GM19467 (cell line): ENCODE measurements around the gene CNDP2.

Experiments used
- ATAC-seq: cut with Tn5 transposase; IDR thresholded peaks from one replicate; pipeline ENCODE4 v1.9.1; 2021; ENCODE audit warnings: mild to moderate bottlenecking, moderate library complexity; ENCODE audit not compliant: unreplicated experiment

The CNDP2 gene

DNA sequence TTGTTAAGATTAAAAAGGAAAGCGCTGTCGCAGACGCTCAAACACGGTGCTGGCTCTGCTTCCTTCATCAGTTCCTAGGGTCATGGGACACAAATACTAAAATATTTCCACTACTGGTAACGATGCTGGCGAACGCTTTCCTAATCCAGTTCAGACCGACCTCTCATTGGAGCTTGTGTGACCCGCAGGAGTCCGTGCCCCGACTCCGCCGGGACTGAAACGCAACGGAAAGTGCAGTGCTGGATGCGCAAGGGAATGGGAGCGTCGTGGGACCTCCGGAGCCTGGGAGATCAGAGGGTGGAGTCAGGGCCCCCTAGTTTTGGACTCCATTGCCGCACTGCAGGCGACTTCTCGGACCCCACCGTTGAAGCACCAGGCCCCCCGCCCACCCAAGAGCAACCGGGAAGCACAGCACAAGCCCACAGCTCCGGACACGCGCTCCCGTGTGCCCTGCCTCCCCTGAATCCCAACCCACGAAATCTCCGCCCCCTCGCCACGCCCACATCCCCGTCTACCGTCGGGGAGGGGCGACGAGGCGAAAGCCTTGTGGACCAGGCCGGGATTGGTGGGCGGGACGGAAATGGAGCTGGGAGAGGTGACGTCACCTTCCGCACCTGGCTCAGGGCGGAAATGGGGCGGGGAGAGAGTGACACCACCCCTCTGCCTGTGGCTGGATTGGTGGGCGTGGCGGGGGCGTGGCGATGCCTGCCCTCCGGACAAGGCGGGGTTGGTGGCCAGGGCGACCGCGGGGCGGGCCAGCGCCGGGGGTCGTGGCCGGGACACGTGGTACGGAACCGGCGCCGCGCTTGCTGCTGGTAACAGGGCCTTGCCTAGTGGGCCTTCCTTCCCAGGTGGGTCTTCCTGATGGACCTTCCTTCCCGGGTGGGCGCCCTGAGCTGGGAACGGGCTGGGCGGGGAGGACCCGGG is at the start of gene CNDP2:
Gene CNDP2, plus strand, starts transcription at position 783 of the 927 bp plus-strand sequence. CDS start 3,611 bp downstream, outside the sequence.
- peak; percentile 61 for ATAC-seq

DNA sequence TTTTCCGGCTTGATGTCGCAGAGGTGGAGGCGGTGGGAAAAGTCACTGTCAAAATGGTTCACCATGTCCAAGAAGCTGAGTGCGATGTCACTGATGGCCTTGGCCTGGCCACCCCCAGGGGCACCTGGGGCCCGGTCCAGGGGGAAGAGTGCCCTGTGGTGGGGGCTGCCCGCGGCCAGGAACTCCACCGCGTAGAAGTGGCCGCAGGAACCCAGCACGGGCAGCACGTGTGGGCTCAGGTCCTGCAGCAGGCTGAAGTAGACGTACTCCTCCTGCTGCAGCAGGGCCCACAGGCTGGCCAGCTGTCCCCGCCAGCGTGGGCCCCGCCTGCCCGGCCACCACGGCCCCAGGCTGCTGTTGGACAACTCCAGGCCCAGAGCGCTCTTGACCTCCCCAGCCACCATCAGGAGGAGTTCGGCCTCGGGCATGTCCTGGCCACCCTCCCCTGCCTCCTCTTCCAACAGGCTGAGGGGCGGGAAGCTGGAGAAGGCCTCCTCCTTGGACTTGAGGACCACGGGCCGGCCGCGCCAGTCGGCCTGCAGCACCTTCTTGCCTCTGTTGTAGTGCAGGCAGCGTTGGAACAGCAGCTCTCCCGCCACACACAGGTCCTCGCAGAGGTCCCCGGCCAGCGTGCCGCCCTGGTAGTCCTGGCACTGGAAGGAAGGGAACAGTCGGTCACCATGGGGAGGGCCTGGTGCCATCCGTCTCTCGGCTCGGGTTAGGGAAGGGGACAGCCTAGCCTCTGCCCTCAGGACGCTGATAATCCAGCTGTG is 49.3 kb upstream of the CNDP2 start:
- ATAC-seq: no peak

DNA sequence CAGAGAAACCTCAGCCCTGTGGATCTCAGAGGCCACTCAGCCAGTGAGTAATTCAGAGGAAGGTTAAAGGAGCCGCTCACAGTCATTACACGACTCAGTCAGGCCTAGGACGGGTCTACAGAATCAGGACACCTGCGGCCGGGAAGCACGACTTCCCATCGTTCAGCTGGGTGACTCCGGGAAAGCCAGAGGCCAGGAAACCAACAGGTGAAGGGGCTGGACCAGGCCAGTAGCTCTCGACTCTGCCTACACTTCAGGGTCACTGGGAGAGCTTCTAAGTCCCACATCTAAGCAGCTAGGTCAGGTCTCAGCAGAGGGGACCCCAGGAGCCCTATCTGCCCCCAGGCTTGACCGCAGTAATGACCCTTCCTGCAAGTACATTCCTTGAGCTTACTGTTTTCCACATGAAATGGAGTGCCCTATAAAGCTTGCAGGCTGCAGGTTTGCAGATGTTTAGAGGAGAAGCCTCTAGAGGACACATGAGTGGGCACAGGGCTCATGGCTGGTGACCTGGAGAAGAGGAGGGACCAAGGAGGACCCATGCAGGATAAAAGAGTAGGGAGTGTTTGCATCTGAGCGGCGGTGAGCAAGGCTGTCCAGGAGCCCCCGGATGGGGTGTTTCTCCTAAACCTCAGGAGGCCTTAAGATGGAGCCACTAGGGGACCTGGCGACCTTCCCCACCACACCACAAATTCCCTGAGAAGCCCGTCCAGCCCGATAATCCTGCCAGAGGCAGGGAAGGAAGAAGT is 48.6 kb upstream of the CNDP2 start:
- ATAC-seq: no peak

DNA sequence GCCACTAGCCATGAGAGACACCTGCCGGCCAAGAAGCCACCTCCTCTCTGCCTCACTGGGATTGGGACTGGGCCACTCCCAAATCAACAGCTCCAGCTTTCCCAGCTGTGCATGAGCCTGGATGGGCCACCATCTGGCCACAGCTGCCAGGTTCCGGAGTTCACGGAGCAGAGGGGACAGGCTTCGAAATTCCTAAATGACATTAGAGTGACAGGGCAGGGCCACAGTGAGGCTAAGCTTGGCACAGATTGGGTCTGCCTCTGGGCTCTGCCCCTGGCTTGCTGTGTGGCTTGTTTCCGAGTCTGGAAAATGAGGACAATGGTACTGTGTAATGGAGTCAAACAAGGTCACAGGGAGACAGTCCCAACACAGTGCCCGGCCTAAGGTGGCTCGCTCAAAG is 45.5 kb upstream of the CNDP2 start:
- no peak for ATAC-seq

DNA sequence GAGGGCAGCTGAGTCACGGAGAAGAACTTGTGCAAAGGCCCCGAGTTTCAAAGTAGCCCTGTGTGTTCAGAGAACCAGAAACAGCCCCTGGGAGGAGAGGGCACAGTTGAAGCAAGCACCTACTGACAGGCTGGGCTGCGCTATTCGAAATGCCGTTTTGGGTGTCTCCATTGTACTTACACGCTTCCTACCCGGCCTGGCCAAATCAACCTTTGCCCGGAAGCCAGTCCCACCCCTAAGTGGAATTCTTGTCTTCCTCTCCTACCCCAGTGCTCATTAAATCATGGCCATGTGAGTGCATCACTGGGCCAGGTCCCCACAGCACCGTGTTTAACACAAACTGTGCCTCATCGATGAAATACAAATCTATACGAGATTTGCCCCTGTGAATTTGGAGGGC is 45.0 kb upstream of the CNDP2 start:
- no peak for ATAC-seq

DNA sequence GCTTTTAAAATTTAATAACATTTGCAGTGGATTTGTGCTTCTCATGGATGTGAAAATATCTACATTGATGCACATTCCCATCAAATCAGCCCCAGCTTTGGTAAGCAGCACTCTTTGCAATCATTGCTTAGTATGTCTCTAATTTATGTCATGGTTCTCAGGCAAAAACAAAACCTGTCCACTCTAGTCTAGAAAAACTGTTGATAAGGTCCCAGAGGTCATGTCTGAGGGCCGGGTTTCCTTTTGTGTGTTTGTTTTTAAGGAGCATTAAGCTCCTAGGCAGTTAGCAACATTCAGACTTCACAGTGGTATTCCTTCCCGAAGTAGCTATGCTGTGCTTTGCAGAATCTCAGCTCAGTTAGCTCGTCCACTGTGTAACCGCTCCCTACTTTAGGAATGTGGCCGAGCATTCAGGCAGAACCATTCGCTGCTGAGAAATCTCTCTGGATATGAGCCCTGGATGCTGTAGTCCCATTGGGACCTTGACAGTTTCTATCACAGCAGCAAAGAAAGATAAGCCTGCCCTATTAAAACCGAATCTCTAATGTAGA is 43.1 kb upstream of the CNDP2 start:
- no peak for ATAC-seq

DNA sequence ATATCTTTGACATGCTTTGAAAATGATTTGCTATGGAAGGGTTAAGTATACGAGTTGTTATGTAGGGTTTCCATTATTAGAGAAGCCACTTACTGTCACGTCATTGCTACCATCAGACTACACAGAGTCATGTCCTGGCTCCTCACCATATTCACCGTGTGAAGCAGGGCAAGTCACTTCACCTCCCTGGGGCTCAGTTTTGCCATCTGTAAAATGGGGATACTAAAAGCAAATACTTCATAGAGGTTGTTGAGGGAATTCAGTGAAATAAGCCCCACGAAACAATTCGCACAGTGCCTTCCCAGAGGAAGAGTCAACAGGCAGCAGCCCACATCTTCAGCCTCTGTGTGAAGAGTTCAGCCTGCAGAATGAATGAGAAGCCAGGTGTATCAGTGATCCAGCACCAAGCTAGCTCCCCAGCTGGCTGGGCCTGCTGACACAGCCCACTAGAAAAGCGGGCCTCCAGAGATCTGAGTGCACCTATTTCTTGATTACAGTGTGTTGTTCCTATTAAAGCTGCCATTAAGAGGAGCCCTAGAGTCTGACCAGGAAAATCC is 42.4 kb upstream of the CNDP2 start:
- no peak for ATAC-seq

DNA sequence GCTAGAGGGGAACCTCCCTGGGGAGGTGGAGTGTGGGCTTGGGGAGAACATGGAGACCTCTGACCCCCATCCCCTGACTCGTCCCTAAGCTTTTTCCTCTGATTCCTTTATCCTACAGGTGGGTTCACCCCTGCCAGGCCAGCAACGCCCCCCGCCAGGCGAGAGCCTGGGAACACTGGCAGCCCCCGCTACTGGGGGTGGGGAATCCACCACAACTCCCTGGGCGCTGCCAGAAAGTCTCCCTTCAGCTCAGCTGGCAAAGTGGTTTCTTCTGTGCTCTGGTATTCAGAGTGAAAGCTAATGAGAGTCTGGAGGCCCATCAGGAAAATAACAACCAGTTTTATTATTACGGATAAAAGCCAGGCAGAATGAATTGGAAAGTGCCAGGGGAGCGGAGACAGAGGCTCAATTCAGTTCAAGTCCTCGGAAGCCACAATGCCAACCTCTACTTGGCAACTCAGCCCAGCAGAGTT is 41.8 kb upstream of the CNDP2 start:
- no peak for ATAC-seq

DNA sequence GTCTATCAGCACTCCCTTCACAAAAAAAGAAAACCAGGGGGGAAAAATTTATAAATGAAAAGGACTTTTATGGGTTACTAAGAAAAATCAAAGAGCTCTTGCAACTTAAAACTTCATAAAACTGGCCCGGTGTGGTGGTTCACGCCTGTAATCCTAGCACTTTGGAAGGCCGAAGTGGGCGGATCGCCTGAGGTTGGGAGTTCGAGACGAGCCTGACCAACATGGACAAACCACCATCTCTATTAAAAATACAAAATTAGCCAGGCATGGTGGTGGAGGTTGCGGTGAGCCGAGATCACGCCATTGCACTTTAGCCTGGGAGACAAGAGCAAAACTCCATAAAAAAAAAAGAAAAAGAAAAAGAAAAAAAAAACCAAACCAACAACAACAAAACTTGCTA is 40.8 kb upstream of the CNDP2 start:
- ATAC-seq: no peak

DNA sequence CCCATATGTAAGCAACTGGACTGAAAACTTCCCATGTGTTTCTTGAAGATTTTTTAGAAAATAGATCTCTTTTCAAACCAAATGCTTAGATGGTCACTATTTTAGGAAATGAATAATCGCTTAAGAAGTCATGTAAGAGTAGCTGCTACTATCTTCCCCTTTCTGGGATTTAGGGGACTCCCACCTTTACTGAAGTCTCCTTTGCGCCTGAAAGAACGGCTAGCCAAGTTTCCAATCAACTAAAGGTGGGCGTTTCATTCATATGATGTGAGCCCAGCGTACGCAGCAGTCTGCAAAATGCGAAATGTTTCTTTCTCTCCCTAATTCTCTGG is 40.2 kb upstream of the CNDP2 start:
- no peak for ATAC-seq

DNA sequence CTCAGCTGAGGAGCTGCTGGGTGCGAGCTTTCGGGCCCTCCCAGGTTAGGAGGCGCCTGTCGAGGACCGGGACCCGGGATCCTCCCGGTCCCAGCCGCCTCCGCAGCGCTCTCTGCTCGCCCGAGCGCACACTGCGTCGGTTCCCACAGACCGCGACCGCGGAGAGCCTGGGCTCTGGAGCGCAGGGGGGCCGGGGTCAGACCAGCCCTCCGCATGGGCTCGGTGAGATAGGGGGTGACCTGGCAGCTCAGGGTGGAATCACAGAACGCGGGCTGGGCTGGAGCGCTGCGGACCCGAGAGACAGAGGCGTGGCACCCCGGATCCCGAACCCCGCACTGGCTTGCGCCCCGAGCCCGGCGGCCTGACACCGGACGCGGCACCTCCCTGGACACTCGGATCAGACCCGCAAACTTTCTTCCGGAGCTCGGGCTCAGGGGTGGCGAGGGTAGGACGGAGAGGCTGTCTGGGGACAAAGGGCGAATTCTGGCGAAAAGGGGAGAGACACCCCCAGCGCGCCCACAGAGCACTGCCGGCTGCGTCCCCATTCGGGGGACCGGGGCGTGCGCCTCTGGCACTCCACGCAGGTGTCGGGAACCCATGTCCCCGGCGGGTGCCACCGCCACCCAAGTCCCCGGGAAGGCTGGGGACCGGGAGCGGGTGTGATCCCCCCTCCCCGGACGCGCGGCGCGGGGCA is 39.7 kb upstream of the CNDP2 start:
- ATAC-seq: no peak

DNA sequence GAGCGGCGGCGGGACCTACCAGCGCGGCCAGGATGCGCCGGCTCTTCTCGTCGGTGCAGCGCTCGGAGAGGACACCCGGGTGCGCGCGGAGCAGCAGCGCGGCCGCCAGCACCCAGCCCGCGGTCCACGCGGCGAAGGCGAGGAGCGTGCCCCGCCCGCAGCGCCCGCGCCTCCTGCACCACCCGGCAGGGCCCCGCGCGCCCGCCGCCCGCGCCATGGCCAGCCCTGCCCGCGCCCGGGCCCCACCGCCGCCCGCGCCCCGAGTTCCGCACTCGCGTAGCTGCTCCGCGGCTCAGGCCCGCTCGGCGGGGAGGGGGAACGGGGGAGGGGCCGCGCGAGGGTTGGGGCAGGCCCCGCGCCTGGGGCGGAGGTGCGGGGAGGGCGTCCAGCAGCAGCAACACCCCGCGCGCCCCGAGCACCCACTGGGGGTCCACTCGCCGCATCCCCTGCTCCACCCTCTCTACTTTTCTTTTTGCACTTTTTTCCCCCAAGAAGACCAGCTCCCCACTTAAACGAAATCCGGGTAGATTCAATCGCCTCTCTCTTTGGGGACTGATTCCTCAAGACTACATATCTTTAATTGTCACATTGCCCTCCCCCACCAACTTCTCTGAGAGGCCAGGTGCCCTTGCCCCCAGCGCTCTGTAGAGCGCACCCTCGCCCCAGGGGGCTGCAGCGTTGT is 39.0 kb upstream of the CNDP2 start, which contains the start of gene DIPK1C:
Gene DIPK1C, minus strand, starts transcription at position 266 of the 682 bp plus-strand sequence. Its CDS starts 49 bp downstream, at position 217.
- no peak for ATAC-seq

DNA sequence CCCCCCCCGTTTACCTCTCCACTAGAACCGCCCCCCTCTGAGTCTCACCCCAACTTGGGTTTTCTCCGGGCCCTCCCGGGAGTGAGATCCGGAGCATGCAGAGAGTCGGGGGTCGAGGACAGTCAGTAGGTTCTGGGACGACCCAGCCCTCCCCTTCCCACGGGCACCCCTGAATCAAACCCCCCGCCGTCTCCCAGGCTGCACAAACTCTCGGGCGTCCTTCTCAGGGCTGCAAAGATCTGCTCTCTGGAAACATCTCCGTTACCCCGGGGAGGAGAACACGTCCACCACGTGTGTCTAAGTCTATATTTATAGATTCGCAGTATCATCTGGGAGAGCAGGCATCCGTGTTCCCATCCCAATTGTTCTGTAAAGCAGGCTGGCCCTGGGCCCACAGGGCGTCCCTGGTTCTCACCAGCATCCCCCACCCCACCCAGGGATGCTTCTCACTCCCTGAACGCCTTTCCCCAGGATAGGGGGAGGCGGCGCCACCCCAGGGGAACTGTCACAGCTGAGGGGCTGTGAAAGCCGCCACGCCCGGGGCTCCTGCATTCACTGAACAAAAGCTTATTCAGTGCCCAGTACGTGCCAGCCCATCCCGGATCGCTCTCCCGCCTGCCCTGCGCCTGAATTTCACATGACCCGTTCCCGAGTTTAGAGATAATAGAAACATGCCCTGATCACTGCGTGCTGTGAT is 38.3 kb upstream of the CNDP2 start:
- ATAC-seq: no peak

DNA sequence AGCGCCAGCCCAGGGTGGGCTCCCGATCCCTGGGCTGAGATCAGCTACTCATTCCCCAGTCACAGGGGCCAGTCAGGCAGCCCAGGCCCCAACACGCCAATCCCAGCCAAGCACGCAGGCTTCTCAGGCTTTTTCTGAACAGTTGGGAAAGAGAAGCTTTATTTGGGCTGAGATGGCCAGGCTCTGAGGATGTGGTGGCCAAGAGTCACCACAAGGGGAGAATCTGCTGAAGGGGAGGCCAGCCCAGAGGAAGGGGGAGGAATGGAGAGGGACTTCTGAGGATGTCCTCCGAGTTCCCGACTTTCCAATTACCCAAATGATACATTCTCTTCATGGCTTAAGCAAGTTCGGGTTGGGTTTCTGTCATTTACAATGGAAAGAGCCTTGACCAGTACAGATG is 36.3 kb upstream of the CNDP2 start:
- ATAC-seq: no peak

DNA sequence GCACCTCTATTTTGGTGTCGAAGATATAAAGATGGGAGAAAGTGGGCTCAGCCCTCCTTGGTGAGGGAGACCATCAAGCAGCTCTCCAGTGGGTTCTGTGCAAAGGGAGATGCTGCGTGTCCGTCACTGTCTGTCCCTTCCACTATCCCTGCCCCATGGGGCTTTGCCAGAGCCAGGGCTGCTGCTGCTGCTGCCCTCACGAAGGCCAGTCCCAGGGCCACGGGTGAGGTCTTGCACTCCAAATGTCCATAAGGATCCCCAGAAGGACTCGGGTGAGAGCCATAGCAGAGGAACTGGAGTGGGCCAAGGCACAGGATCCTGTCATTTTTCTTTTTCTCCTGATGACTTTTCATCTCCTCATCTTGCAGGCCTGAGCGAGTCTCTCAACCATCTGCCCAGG is 35.3 kb upstream of the CNDP2 start:
- no peak for ATAC-seq

DNA sequence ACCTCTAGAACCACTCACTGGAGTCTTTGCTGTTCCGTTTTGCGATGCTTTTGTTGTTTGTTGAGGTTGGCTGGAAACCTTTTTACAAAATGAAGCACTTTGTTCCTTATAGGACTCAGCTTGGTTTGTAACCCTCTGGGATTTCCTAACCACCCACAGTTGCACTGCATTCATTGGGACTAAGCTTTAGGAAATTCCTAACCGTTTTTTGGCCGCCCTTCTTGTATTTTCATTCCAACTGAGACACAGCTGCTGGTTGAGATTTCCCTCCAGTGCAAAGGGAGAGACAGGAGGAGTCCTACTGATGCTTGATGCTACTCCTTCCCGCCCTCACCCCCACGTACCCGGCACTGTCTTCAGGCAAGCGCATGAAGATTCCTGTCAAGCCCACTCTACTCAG is 32.9 kb upstream of the CNDP2 start:
- no peak for ATAC-seq

DNA sequence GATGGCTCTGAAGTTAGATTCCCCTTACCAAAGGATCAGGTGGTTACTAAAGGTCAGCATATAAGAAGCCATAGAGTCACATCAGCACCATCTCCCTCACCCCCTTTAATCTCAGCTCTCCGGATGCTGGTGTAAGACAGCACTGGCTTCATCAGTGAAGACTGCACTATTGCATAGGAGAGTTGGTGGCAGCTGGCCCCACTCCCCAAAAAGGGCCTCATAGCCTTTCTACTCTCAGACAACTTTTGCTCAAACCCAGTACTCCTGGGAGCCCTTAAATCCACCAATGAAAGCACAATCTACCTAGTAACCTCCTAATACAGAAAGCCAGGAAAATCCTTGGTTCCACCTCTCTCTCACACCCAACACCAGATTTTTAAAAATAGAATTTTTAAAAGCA is 32.2 kb upstream of the CNDP2 start:
- no peak for ATAC-seq

DNA sequence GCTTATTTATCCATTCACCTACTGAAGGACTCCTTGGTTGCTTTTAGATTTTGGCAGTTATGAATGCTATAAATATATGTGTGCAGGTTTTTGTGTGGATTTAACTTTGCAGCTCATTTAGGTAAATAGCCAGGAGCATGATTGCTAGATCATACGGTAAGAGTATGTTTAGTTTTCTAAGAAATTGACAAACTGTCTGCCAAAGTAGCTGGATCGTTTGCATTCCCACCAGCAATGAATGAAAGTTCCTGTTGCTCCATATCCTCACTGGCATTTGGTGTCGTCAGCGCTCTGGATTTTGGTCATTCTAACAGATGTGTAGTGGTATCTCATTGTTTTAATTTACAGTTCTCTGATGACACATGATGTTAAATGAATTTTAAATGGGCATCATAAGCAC is 30.4 kb upstream of the CNDP2 start:
- no peak for ATAC-seq

DNA sequence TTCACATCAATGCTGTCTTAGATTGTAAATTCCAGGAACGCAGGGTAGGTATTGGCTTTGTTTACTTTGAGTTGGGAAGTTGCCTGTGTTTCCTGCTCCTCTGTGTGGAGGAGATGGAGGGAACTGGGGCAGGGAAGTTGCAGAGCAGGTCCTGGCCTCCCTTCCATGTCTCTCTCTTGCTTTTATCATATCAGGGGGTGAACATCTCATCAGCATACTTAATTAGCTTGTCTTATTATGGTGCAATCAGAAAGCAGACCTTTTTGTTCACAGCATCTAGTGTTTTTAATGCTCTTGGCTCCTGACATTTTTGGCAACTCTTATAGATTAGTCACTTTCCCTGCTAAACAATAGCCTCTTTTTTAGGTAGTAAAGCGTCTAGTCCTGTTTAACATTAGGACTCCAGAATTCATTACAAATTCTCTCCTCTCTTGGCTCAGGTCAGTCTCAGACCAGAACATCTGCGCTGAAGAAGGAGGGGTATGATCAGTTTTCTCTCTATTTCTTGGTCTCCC is 27.6 kb upstream of the CNDP2 start:
- no peak for ATAC-seq
